ENCODE data around the gene TCAP.
"Not testable (repeated sequence)": the region's sequence is repeated elsewhere in the genome, so short reads cannot be mapped to it uniquely, and the experiment has no call there.

Gene TCAP

DNA sequence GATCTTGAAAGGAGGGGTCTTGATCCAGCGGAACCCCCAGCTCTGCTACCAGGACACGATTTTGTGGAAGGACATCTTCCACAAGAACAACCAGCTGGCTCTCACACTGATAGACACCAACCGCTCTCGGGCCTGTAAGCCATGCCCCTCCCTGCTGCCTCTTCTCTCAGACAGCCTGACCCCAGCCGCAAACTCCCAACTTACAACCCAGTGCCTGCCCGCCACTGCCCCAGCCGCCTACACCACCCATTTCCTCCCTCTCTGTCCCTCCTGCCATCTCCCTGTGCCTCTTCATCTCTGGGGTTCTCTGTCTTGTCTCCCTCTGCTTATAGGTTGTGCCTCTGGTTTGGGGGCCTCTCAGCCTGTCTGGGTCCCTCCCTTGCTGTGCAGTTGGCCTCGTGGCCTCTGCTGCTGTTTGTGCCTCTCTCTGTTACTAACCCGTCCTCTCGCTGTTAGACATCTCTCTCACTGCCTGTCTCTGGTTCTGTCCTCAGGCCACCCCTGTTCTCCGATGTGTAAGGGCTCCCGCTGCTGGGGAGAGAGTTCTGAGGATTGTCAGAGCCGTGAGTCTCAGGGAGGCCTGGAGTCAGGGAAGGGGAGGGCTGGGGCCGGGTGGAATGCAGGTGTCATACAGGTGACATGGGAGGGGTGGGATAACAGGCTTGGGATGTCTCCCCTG is 44.3 kb downstream of the TCAP start:
- DNase-seq = no peak

- no peak for DNase-seq
Measured at GRCh38 chr17:39709998-39710964, 45.1 kb downstream of the TCAP start.

- DNase-seq = not testable (repeated sequence)
Measured at GRCh38 chr17:39711071-39711470, 45.9 kb downstream of the TCAP start.

GRCh38 chr17:39711851-39712250 is 46.7 kb downstream of the TCAP start:
- no peak for DNase-seq

DNA sequence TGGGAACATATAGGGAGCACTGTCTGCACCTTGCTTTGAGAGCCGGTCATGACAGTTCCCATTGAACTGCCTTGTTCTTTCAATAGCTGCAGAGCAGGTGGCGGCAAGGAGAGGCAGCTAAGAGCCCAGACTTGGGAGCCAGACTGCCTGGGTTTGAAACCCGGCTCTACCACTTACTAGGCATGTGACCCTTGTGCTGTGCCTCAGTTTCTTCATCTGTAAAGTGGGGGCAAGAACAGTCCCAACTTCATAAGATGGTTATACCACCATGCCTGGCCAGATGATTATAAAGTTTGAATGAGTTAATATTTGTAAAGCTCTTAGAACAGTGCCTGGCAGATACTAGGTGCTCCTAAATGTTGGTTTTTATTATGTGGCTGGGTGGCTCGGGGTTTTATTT is 49.1 kb downstream of the TCAP start:
- DNase-seq = no peak

DNA sequence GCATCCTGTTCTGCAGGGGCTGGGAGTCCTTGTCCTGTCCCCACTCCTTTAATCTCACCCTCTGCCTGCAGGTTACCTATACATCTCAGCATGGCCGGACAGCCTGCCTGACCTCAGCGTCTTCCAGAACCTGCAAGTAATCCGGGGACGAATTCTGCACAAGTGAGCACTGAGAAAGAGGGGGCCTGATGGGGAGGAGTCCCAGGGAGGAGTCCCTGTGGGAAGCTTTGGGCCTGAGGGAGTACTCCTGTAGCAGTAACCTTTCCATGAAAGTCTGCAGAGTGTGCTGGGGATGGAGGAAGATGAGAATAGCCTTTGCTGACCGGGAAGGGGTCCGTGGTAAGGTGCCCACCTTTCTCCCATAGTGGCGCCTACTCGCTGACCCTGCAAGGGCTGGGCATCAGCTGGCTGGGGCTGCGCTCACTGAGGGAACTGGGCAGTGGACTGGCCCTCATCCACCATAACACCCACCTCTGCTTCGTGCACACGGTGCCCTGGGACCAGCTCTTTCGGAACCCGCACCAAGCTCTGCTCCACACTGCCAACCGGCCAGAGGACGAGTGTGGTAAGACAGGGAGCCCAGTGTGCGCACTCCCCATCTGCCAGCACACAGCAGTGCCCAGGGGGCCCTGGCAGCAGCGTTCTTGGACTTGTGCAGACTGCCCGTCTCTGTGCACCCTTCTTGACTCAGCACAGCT is 50.4 kb downstream of the TCAP start:
- no peak for DNase-seq

Data from DMS153 (cell line).